SK-N-SH treated with all-trans-retinoic acid at 6 μM for 48 hours (cell line): ENCODE results near the gene CLSTN2.

Source experiments
- ATAC-seq: fragments of 200-7000 bp; cut with Tn5 transposase; 3 replicates; pipeline ENCODE4 v1.9.1; 2020; ENCODE audit warnings: mild to moderate bottlenecking, moderate library complexity
- BACH2 ChIP-seq: fragments of 250-450 bp; sonication (Bioruptor Pico); IDR thresholded peaks from 2 replicates; pipeline ENCODE4 v1.9.0; 2021; ENCODE audit warnings: mild to moderate bottlenecking, borderline replicate concordance
- CSDC2 ChIP-seq: fragments of 250-450 bp; sonication (Bioruptor Pico); IDR thresholded peaks from 2 replicates; pipeline ENCODE4 v1.5.0; 2020; ENCODE audit warnings: mild to moderate bottlenecking, moderate library complexity
- ESRRG ChIP-seq: fragments of 250-450 bp; sonication (Bioruptor Pico); IDR thresholded peaks from 2 replicates; pipeline ENCODE4 v1.6.1; 2021; ENCODE audit warnings: mild to moderate bottlenecking
- ISL1 ChIP-seq: fragments of 250-450 bp; sonication (Bioruptor Pico); IDR thresholded peaks from 2 replicates; pipeline ENCODE4 v2.1.2; 2022; ENCODE audit warnings: mild to moderate bottlenecking, moderate library complexity
- OSR1 ChIP-seq: fragments of 250-450 bp; sonication (Bioruptor Pico); IDR thresholded peaks from 2 replicates; pipeline ENCODE4 v1.8.0; 2022; ENCODE audit warnings: moderate library complexity, mild to moderate bottlenecking, inconsistent platforms
- PPARA ChIP-seq: fragments of 250-450 bp; sonication (Bioruptor Pico); IDR thresholded peaks from 2 replicates; pipeline ENCODE4 v1.5.0; 2020; ENCODE audit warnings: mild to moderate bottlenecking, borderline replicate concordance
- RARB ChIP-seq: fragments of 250-450 bp; sonication (Bioruptor Pico); IDR thresholded peaks from 2 replicates; pipeline ENCODE4 v1.8.0; 2021; ENCODE audit warnings: mild to moderate bottlenecking, moderate library complexity
- TCF4 ChIP-seq: fragments of 250-450 bp; sonication (Bioruptor Pico); IDR thresholded peaks from 2 replicates; pipeline ENCODE4 v1.8.0; 2021; ENCODE audit warnings: mild to moderate bottlenecking, moderate library complexity, borderline replicate concordance
- ZC3H10 ChIP-seq: fragments of 250-450 bp; sonication (Bioruptor Pico); IDR thresholded peaks from 2 replicates; pipeline ENCODE4 v1.5.1; 2021; ENCODE audit warnings: mild to moderate bottlenecking, moderate library complexity
- ZFP3 ChIP-seq: fragments of 250-450 bp; sonication (Bioruptor Pico); IDR thresholded peaks from 2 replicates; pipeline ENCODE4 v1.5.0; 2020; ENCODE audit warnings: mild to moderate bottlenecking, moderate library complexity
- ZNF565 ChIP-seq: fragments of 450-650 bp; formaldehyde crosslinking; conservative IDR thresholded peaks from 2 replicates; pipeline ENCODE4 v1.5.0; 2020; ENCODE audit warnings: low read depth, mild to moderate bottlenecking, moderate library complexity
- ZNF70 ChIP-seq: fragments of 450-650 bp; formaldehyde crosslinking; IDR thresholded peaks from 2 replicates; pipeline ENCODE4 v1.5.0; 2020; ENCODE audit warnings: mild to moderate bottlenecking, moderate library complexity
- ZNF8 ChIP-seq: fragments of 450-650 bp; formaldehyde crosslinking; IDR thresholded peaks from 2 replicates; pipeline ENCODE4 v1.5.0; 2020; ENCODE audit warnings: mild to moderate bottlenecking, moderate library complexity
- TF ChIP-seq, protein P1 (sequence below): fragments of 250-450 bp; sonication (Bioruptor Pico); IDR thresholded peaks from 2 replicates; pipeline ENCODE4 v1.5.1; 2020; ENCODE audit warnings: low read depth, mild to moderate bottlenecking, moderate library complexity
- TF ChIP-seq, protein P2 (sequence below): fragments of 250-450 bp; sonication (Bioruptor Pico); IDR thresholded peaks from 2 replicates; pipeline ENCODE4 v1.5.1; 2021; ENCODE audit warnings: mild to moderate bottlenecking, moderate library complexity
- TF ChIP-seq, protein P3 (sequence below): fragments of 250-450 bp; sonication (Bioruptor Pico); IDR thresholded peaks from 2 replicates; pipeline ENCODE4 v1.8.0; 2020; ENCODE audit warnings: mild to moderate bottlenecking, moderate library complexity, borderline replicate concordance
- TF ChIP-seq, protein P4 (sequence below): fragments of 250-450 bp; sonication (Bioruptor Pico); IDR thresholded peaks from 2 replicates; pipeline ENCODE4 v1.5.0; 2020; ENCODE audit warnings: mild to moderate bottlenecking, moderate library complexity
- TF ChIP-seq, protein P5 (sequence below): fragments of 250-450 bp; sonication (Bioruptor Pico); IDR thresholded peaks from 2 replicates; pipeline ENCODE4 v1.8.0; 2021; ENCODE audit warnings: low read depth, mild to moderate bottlenecking, moderate library complexity, borderline replicate concordance

The CLSTN2 gene

DNA sequence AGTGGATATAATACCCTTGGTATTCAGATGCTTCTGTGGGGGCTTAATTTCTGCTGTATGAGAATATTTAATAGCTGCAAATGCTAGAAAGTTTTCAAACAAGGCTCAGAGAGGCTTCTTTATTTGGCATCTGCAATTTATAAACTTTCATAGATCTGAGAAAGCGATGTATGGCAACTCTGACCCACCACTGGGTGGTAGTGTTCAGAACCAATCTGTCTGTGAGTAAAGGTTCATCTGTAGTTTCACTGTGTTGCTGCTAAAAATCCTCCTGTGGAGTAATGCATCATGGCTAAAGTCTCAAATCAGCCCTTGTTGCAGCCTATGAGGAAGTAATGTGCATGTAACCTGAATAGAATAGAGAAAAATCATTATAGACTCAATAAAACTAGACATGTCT, 47.4 kb downstream of the CLSTN2 start:
- TF ChIP-seq, protein P1, sequence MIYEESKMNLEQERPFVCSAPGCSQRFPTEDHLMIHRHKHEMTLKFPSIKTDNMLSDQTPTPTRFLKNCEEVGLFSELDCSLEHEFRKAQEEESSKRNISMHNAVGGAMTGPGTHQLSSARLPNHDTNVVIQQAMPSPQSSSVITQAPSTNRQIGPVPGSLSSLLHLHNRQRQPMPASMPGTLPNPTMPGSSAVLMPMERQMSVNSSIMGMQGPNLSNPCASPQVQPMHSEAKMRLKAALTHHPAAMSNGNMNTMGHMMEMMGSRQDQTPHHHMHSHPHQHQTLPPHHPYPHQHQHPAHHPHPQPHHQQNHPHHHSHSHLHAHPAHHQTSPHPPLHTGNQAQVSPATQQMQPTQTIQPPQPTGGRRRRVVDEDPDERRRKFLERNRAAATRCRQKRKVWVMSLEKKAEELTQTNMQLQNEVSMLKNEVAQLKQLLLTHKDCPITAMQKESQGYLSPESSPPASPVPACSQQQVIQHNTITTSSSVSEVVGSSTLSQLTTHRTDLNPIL (CRISPR knock-in tag): no peak
- TF ChIP-seq, protein P2, sequence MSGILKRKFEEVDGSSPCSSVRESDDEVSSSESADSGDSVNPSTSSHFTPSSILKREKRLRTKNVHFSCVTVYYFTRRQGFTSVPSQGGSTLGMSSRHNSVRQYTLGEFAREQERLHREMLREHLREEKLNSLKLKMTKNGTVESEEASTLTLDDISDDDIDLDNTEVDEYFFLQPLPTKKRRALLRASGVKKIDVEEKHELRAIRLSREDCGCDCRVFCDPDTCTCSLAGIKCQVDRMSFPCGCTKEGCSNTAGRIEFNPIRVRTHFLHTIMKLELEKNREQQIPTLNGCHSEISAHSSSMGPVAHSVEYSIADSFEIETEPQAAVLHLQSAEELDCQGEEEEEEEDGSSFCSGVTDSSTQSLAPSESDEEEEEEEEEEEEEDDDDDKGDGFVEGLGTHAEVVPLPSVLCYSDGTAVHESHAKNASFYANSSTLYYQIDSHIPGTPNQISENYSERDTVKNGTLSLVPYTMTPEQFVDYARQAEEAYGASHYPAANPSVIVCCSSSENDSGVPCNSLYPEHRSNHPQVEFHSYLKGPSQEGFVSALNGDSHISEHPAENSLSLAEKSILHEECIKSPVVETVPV (CRISPR knock-in tag): no peak
- TF ChIP-seq RARB: no peak
- no peak for TF ChIP-seq ZNF565
- TF ChIP-seq ZNF70 (CRISPR knock-in tag): no peak
- no peak for TF ChIP-seq OSR1
- no peak for TF ChIP-seq TCF4 (CRISPR knock-in tag)
- no peak for TF ChIP-seq PPARA (CRISPR knock-in tag)
- no peak for TF ChIP-seq ISL1 (CRISPR knock-in tag)
- TF ChIP-seq ZNF8 (CRISPR knock-in tag): no peak
- no peak for ATAC-seq

DNA sequence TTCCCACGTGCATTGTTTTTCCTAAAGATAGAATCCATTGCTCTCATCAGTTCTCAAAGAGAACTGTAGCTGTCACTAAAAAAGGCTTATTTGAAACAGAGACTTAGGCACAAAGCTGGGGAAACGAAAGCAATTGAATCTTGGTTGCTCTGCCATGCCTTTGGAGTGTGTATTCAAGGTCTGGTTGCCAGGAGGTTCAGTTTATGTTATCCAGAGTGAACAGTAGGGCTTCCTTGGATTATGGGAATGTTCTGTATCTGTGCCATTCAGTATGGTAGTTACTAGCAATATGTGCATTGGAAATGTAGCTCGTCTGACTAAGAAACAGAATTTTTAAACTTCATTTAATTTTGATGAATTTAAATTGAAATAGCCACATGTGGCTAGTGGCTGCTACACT, 50.6 kb downstream of the CLSTN2 start:
- TF ChIP-seq ZNF70 (CRISPR knock-in tag): no peak
- no peak for ATAC-seq

DNA sequence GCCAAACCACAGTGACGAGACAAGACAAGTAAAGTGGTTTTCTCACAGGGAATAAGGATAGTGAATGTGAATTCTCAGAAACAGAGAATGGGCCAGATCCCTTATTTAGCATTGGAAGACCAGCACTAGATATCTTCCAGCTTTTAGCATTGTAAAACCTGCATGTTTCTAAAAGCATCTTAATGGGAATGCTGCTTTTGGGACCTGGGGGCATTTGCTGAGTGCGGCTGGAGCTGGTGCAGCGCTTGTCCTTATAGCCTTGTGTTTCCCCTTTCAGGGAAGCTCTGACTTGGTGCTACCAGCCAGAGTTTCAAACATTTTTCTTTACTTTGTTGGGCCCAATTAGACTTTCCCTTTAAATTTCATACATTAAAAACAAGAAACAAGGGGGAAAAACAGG, 52.9 kb downstream of the CLSTN2 start:
- no peak for ATAC-seq
- TF ChIP-seq, protein P3, sequence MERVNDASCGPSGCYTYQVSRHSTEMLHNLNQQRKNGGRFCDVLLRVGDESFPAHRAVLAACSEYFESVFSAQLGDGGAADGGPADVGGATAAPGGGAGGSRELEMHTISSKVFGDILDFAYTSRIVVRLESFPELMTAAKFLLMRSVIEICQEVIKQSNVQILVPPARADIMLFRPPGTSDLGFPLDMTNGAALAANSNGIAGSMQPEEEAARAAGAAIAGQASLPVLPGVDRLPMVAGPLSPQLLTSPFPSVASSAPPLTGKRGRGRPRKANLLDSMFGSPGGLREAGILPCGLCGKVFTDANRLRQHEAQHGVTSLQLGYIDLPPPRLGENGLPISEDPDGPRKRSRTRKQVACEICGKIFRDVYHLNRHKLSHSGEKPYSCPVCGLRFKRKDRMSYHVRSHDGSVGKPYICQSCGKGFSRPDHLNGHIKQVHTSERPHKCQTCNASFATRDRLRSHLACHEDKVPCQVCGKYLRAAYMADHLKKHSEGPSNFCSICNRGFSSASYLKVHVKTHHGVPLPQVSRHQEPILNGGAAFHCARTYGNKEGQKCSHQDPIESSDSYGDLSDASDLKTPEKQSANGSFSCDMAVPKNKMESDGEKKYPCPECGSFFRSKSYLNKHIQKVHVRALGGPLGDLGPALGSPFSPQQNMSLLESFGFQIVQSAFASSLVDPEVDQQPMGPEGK (CRISPR knock-in tag): no peak
- no peak for TF ChIP-seq ESRRG (CRISPR knock-in tag)

DNA sequence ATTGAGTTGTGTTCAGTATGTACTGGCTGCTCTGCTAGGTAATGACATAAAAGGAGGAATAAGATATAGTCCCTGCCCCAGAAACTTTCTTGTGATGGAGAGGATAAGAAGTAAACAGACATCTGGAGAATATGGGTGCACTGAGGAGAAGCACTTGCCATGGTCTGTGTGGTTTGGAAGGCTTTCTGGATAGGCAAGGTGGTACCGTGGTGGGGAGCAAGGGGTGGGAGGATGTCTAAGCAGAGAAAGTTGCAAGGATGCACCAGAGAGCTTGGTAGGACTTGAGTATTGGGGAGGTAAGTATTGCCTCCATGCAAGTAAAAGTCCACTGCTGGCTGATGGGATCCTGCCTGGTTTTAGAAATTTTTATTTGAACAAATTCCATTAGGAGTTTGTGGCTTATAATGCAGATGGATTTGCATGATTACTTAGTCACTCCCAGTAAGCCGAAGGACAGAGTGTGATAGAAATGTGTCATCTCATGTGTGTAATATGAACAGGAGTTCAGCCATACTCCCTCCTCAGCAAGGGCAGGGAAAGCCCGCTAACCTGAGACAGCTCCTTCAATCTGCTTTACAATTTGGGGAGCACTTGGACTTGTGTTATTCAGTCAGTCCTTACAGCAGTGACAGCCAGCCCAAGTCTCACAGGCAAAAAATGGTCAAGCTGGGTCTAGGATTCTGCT, 53.6 kb downstream of the CLSTN2 start:
- ATAC-seq: no peak
- TF ChIP-seq, protein P4, sequence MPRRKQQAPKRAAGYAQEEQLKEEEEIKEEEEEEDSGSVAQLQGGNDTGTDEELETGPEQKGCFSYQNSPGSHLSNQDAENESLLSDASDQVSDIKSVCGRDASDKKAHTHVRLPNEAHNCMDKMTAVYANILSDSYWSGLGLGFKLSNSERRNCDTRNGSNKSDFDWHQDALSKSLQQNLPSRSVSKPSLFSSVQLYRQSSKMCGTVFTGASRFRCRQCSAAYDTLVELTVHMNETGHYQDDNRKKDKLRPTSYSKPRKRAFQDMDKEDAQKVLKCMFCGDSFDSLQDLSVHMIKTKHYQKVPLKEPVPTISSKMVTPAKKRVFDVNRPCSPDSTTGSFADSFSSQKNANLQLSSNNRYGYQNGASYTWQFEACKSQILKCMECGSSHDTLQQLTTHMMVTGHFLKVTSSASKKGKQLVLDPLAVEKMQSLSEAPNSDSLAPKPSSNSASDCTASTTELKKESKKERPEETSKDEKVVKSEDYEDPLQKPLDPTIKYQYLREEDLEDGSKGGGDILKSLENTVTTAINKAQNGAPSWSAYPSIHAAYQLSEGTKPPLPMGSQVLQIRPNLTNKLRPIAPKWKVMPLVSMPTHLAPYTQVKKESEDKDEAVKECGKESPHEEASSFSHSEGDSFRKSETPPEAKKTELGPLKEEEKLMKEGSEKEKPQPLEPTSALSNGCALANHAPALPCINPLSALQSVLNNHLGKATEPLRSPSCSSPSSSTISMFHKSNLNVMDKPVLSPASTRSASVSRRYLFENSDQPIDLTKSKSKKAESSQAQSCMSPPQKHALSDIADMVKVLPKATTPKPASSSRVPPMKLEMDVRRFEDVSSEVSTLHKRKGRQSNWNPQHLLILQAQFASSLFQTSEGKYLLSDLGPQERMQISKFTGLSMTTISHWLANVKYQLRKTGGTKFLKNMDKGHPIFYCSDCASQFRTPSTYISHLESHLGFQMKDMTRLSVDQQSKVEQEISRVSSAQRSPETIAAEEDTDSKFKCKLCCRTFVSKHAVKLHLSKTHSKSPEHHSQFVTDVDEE: no peak
- TF ChIP-seq ZC3H10: no peak
- no peak for TF ChIP-seq ZNF70 (CRISPR knock-in tag)
- no peak for TF ChIP-seq OSR1
- no peak for TF ChIP-seq CSDC2 (CRISPR knock-in tag)
- TF ChIP-seq, protein P5, sequence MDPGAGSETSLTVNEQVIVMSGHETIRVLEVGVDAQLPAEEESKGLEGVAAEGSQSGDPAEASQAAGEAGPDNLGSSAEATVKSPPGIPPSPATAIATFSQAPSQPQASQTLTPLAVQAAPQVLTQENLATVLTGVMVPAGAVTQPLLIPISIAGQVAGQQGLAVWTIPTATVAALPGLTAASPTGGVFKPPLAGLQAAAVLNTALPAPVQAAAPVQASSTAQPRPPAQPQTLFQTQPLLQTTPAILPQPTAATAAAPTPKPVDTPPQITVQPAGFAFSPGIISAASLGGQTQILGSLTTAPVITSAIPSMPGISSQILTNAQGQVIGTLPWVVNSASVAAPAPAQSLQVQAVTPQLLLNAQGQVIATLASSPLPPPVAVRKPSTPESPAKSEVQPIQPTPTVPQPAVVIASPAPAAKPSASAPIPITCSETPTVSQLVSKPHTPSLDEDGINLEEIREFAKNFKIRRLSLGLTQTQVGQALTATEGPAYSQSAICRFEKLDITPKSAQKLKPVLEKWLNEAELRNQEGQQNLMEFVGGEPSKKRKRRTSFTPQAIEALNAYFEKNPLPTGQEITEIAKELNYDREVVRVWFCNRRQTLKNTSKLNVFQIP (CRISPR knock-in tag): no peak
- TF ChIP-seq, protein P2 (CRISPR knock-in tag): no peak
- TF ChIP-seq ZNF8 (CRISPR knock-in tag): no peak
- TF ChIP-seq BACH2 (CRISPR knock-in tag): no peak
- no peak for TF ChIP-seq ZFP3 (CRISPR knock-in tag)
